Loucy (cell line): ENCODE results near the gene ENTPD8.

Experiments
- CTCF ChIP-seq: fragments of 200-600 bp; sonication (generic); conservative IDR thresholded peaks from 2 replicates; pipeline ENCODE4 v1.5.1; 2014; ENCODE audit warnings: mild to moderate bottlenecking, antibody characterized with exemption, low read length
- EZH2phosphoT487 ChIP-seq: fragments of 200-600 bp; IDR thresholded peaks from 2 replicates; pipeline ENCODE4 v1.6.1; 2018; ENCODE audit warnings: antibody characterized with exemption, mild to moderate bottlenecking, moderate library complexity, borderline replicate concordance

- TF ChIP-seq CTCF (no peak), EZH2phosphoT487 (no peak)
Measured at GRCh38 chr9:137395666-137396010, 45.5 kb downstream of the ENTPD8 start.
